ENCODE measurements around the gene LMAN1L.

The LMAN1L gene

GRCh38 chr15:74809956-74810355 is 2.7 kb upstream of the LMAN1L start:
- no peak for TF ChIP-seq CTCF (conservative IDR thresholded peaks at IDR 0.05; ENCODE audit: low read depth)
- ChIA-PET CTCF (interaction anchor here (0.7 kb wide), 1 partner anchor 35 kb away, joined by 3 read pairs; no protein-coding TSS in a partner anchor), POLR2A (ENCODE audit: low non-redundant PET) (interaction anchor here (0.8 kb wide), 1 partner anchor 23 kb away, joined by 5 read pairs; no protein-coding TSS in a partner anchor)
- peak overlapping the region; percentile 86 for H3K27ac ChIP-seq
- DNase-seq (ENCODE audit: low spot score) = no peak

- H3K27ac ChIP-seq = peak overlapping the region; percentile 84
- CTCF ChIA-PET = interaction anchor here (0.6 to 1.0 kb wide), 2 partner anchors 18 to 27 kb away, joined by 3 to 5 read pairs; partner anchors contain the start of gene ULK3
- POLR2A ChIA-PET (ENCODE audit: low non-redundant PET) = no interaction called here
- no peak for TF ChIP-seq CTCF (conservative IDR thresholded peaks at IDR 0.05; ENCODE audit: low read depth)
- DNase-seq (ENCODE audit: low spot score) = no peak
These were observed 2.7 kb downstream of the LMAN1L start for GRCh38 chr15:74815121-74815934.

GRCh38 chr15:74815961-74816360 is 3.3 kb downstream of the LMAN1L start:
- CTCF ChIA-PET = no interaction called here
- H3K27ac ChIP-seq = peak overlapping the region; percentile 84
- POLR2A ChIA-PET (ENCODE audit: low non-redundant PET) = no interaction called here
- no peak for DNase-seq (ENCODE audit: low spot score)
- TF ChIP-seq CTCF (conservative IDR thresholded peaks at IDR 0.05; ENCODE audit: low read depth) = no peak

GRCh38 chr15:74816624-74817369 is 4.2 kb downstream of the LMAN1L start:
- H3K27ac ChIP-seq = peak overlapping the region; percentile 84
- POLR2A ChIA-PET (ENCODE audit: low non-redundant PET) = interaction anchor here (0.6 to 1.2 kb wide), 2 partner anchors 9 to 26 kb away, joined by 3 read pairs; partner anchors contain the start of genes CPLX3 and ULK3

GRCh38 chr15:74817370-74817737 is 4.7 kb downstream of the LMAN1L start:
- H3K27ac ChIP-seq = peak overlapping the region; percentile 84
- ChIA-PET POLR2A (ENCODE audit: low non-redundant PET) (interaction anchor here (0.6 to 1.2 kb wide), 2 partner anchors 9 to 26 kb away, joined by 3 read pairs; partner anchors contain the start of genes CPLX3 and ULK3), CTCF (interaction anchor here (0.6 to 1.4 kb wide), 12 partner anchors 9 to 379 kb away, joined by 3 to 13 read pairs (median 4); no protein-coding TSS in a partner anchor)
- peak; percentile 68 for TF ChIP-seq CTCF (conservative IDR thresholded peaks at IDR 0.05; ENCODE audit: low read depth)
- DNase-seq (ENCODE audit: low spot score) = peak; percentile 76

More at GRCh38 chr15:74816624-74817369, 4.2 kb downstream of the LMAN1L start:
- no peak for TF ChIP-seq CTCF (conservative IDR thresholded peaks at IDR 0.05; ENCODE audit: low read depth)
- no peak for DNase-seq (ENCODE audit: low spot score)
- CTCF ChIA-PET = interaction anchor here (0.6 to 1.4 kb wide), 10 partner anchors 9 to 378 kb away, joined by 3 to 13 read pairs (median 4); no protein-coding TSS in a partner anchor

- DNase-seq (ENCODE audit: low spot score) = no peak
- no peak overlapping the region for H3K27ac ChIP-seq
- POLR2A ChIA-PET (ENCODE audit: low non-redundant PET) = interaction anchor here (0.6 kb wide), 1 partner anchor 15 kb away, joined by 10 read pairs; no protein-coding TSS in a partner anchor
- no peak for TF ChIP-seq CTCF (conservative IDR thresholded peaks at IDR 0.05; ENCODE audit: low read depth)
- CTCF ChIA-PET = interaction anchor here (0.6 kb wide), 1 partner anchor 499 kb away, joined by 4 read pairs; no protein-coding TSS in a partner anchor
These were observed 7.4 kb downstream of the LMAN1L start for GRCh38 chr15:74820056-74820455.

Data from RWPE1 (cell line).